Stimulated activated naive B cell treated with anti-CD40 and anti-IgM and Interleukin-4, amounts not matched to agents 10 μg/mL and 1 μg/mL and 100 μg/mL, for 72 hours (primary cell): Measurements from ENCODE around the gene CD7.

Experiments used
- ATAC-seq, 2 donors: fragments of 150-1000 bp; cut with Tn5 transposase; replicated peaks; 2 replicates each; pipeline ENCODE4 v1.10.0; 2021; ENCODE audit warnings: moderate library complexity in 1 of 2
- DNase-seq: peaks from one replicate; pipeline ENCODE4 v3.0.0; 2021
- H3K27ac Mint-ChIP-seq: one replicate; pipeline ENCODE4 v1.8.0; 2022; ENCODE audit warnings: mild to moderate bottlenecking, mixed read lengths
- H3K27me3 Mint-ChIP-seq, 2 donors: one replicate each; pipeline ENCODE4 v1.8.0; 2022; ENCODE audit warnings: mixed read lengths in 2 of 2
- H3K36me3 Mint-ChIP-seq, 2 donors: one replicate each; pipeline ENCODE4 v1.8.0; 2022; ENCODE audit warnings: mixed read lengths in 2 of 2, mild to moderate bottlenecking in 1 of 2
- H3K4me1 Mint-ChIP-seq, 2 donors: one replicate each; pipeline ENCODE4 v1.8.0; 2022; ENCODE audit warnings: mixed read lengths in 2 of 2, mild to moderate bottlenecking in 1 of 2
- H3K4me3 Mint-ChIP-seq, 2 donors: one replicate each; pipeline ENCODE4 v1.8.0; 2022; ENCODE audit warnings: mild to moderate bottlenecking in 2 of 2, mixed read lengths in 2 of 2, moderate library complexity in 1 of 2
- H3K9me3 Mint-ChIP-seq, 2 donors: one replicate each; pipeline ENCODE4 v1.8.0; 2022; ENCODE audit warnings: mixed read lengths in 2 of 2, mild to moderate bottlenecking in 1 of 2

CD7 gene

DNA sequence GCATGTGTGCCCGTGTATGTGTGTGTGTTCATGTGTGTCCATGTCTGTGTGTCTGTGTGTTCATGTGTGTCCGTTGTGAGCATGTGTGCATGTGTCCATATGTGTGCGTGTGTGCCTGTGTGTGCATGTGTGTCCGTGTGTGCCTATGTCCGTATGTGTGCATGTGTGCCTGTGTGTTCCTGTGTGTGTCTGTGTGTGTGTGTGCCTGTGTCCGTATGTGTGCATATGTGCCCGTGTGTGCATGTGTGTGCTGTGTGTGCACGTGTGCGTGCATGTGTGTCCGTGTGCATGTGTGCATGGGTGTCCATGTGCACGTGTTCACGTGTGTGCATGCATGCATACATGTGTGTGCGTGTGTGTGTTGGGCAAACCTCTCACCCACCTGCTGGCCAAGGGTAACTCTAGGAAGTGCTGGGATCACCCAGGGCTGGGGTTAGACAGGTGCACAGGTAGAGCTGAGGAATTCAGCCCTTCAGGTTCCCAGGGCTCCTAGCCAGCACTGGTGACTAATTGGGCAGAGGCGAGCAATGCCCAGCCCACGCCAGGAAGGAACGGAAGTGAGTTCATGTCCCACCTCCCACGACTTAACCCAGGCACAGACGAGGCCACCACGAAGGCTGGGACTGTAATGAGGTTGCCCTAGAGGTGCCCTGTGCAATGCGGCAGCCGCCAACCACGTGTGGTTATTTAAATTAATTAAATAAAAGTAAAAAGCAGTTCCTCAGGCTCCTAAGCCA lies 35.7 kb downstream of the CD7 start:
- ATAC-seq: no peak
- Mint-ChIP-seq H3K27me3 (peaks cover 0 to 6% of the 10 kb centered on the region in 2 donors), H3K4me1 (peaks cover 8 to 11% of the 10 kb centered on the region in 2 donors), H3K36me3 (no peaks in the 10 kb centered on the region), H3K4me3 (no peak overlapping the region), H3K9me3 (no peaks in the 10 kb centered on the region), H3K27ac (no peak overlapping the region)
- no peak for DNase-seq

- ATAC-seq (no peak), DNase-seq (no peak)
- no peaks in the 10 kb centered on the region for H3K36me3 Mint-ChIP-seq
- H3K27me3 Mint-ChIP-seq: peaks cover 0 to 6% of the 10 kb centered on the region in 2 donors
- no peak overlapping the region for H3K27ac Mint-ChIP-seq
- peaks cover 7 to 11% of the 10 kb centered on the region in 2 donors for H3K4me1 Mint-ChIP-seq
- H3K4me3 Mint-ChIP-seq: no peak overlapping the region
- no peaks in the 10 kb centered on the region for H3K9me3 Mint-ChIP-seq
Measured at GRCh38 chr17:82281076-82281475, 36.3 kb downstream of the CD7 start.

GRCh38 chr17:82280537-82280936 lies 36.9 kb downstream of the CD7 start:
- no peak for ATAC-seq
- Mint-ChIP-seq H3K4me3 (no peak overlapping the region), H3K4me1 (peaks cover 7 to 11% of the 10 kb centered on the region in 2 donors), H3K27ac (no peak overlapping the region), H3K36me3 (no peaks in the 10 kb centered on the region), H3K9me3 (no peaks in the 10 kb centered on the region), H3K27me3 (peaks cover 0 to 6% of the 10 kb centered on the region in 2 donors)
- DNase-seq: no peak

DNA sequence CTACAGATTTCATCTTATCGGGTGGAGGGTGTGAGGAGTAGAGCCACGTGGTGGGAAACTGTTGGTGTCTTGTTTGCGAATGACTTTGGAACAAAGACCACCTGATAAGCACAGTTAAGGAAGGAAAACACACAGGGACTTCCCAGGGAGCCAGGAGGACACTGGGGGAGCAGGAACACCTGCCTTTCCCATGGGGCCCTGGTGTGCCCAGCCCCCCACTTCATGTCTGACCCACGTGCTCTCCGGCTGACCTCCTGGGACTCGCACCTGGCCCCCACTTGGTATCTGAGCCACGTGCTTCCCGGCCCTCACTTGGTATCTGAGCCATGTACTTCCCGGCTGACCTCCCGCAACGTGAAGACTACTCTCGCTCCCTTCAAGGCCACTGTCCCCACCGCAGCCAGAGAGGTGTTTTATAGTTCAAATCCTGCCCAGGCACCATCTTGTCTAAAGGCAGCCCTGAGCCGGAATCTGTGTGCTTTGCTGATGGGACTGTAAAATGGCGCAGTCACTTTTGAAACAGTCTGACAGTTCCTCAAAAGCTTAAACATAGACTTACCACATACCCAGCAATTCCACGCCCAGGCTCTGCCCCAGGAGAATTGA lies 38.5 kb downstream of the CD7 start:
- Mint-ChIP-seq H3K9me3 (no peaks in the 10 kb centered on the region), H3K4me1 (peaks cover 12 to 13% of the 10 kb centered on the region in 2 donors), H3K27me3 (peaks cover 0 to 6% of the 10 kb centered on the region in 2 donors), H3K27ac (no peak overlapping the region), H3K4me3 (no peak overlapping the region), H3K36me3 (no peaks in the 10 kb centered on the region)
- ATAC-seq (no peak), DNase-seq (no peak)

DNA sequence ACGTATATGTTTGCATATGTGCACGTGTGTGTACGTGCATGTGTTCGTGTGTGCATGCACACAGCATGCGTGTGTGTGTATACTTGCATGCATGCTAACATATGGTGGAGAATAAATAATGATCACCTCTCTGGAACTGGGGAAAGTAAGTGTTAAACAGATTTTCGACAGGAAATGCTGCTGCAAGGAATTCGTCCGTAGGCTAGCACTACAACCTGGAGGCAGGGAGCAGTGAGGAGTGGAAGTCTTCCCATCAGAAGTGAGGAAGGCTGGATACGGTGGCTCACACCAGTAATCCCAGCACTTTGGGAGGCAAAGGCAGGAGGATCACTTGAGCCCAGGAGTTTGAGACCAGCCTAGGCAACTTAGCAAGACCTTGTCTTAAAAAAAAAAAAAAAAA lies 39.1 kb downstream of the CD7 start:
- Mint-ChIP-seq H3K27ac (no peak overlapping the region), H3K36me3 (peaks cover 0 to 1% of the 10 kb centered on the region in 2 donors), H3K4me1 (peaks cover 10 to 16% of the 10 kb centered on the region in 2 donors), H3K27me3 (peaks cover 0 to 6% of the 10 kb centered on the region in 2 donors), H3K4me3 (no peak overlapping the region), H3K9me3 (no peaks in the 10 kb centered on the region)
- ATAC-seq (no peak), DNase-seq (no peak)

DNA sequence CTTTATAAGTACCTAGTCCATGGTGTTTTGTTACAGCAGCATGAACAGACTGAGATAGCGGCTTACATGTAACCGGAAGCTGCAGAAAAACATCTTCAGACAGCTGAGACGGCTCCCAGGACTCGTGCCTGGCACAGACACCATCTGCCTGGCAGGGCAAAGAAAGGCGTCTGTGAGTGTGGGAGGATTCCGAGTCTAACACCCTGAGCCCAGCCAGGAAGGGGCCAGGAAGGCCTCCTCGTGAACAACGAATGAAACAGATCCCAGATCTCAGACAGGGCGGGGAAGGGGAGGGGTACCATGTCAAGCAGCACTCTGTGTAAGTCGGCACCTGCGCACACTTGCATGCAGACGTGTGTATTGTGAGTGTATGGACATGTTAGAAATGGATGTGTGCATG lies 39.6 kb downstream of the CD7 start:
- Mint-ChIP-seq H3K36me3 (peaks cover 0 to 1% of the 10 kb centered on the region in 2 donors), H3K4me1 (peaks cover 9 to 16% of the 10 kb centered on the region in 2 donors), H3K27me3 (peaks cover 0 to 6% of the 10 kb centered on the region in 2 donors), H3K9me3 (no peaks in the 10 kb centered on the region), H3K27ac (no peak overlapping the region), H3K4me3 (no peak overlapping the region)
- DNase-seq (no peak), ATAC-seq (no peak)

DNA sequence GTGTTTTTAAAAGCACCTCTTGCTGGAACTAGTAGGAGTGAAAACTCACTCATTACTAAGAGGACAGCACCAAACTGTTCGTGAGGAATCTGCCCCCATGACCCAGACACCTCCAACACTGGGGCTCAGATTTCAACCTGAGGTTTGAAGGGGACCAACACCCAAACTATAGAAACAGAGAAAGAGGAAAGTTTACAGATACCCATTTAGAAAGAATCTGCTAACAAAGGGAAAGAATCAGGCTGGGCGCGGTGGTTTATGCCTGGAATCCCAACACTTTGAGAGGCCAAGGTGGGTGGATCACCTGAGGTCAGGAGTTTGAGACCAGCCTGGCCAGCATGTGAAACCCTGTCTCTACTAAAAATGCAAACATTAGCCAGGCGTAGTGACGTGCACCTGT lies 40.5 kb downstream of the CD7 start:
- ATAC-seq: no peak
- peaks cover 13 to 23% of the 10 kb centered on the region in 2 donors for H3K4me1 Mint-ChIP-seq
- H3K27me3 Mint-ChIP-seq: peaks cover 0 to 6% of the 10 kb centered on the region in 2 donors
- no peak overlapping the region for H3K27ac Mint-ChIP-seq
- H3K36me3 Mint-ChIP-seq: peaks cover 6 to 7% of the 10 kb centered on the region in 2 donors
- no peaks in the 10 kb centered on the region for H3K9me3 Mint-ChIP-seq
- DNase-seq: no peak
- H3K4me3 Mint-ChIP-seq: no peak overlapping the region

DNA sequence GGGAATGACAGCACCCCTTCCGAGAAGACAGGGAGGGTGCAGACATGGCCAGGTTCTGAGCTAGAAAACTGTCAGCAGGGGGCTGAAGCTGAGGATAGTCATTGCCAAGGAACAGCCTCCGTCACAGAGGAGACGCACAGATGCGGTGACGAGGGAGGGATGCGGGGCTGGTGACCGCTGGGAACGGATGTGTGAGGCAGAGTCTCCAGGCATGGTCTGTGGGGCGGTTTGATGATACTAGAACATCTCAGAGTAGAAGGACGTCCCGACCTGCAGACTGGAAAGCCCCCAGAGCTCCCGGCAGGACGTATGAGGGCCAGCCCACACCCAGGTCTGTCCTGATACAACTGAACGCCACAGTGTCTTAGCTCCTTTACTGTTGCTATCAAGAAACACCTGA lies 42.1 kb downstream of the CD7 start:
- peaks cover 0 to 3% of the 10 kb centered on the region in 2 donors for H3K27me3 Mint-ChIP-seq
- H3K4me3 Mint-ChIP-seq: no peak overlapping the region
- H3K36me3 Mint-ChIP-seq: peaks cover 6 to 10% of the 10 kb centered on the region in 2 donors
- H3K27ac Mint-ChIP-seq: no peak overlapping the region
- no peak for DNase-seq
- peaks cover 17 to 30% of the 10 kb centered on the region in 2 donors for H3K4me1 Mint-ChIP-seq
- H3K9me3 Mint-ChIP-seq: no peaks in the 10 kb centered on the region
- no peak for ATAC-seq

DNA sequence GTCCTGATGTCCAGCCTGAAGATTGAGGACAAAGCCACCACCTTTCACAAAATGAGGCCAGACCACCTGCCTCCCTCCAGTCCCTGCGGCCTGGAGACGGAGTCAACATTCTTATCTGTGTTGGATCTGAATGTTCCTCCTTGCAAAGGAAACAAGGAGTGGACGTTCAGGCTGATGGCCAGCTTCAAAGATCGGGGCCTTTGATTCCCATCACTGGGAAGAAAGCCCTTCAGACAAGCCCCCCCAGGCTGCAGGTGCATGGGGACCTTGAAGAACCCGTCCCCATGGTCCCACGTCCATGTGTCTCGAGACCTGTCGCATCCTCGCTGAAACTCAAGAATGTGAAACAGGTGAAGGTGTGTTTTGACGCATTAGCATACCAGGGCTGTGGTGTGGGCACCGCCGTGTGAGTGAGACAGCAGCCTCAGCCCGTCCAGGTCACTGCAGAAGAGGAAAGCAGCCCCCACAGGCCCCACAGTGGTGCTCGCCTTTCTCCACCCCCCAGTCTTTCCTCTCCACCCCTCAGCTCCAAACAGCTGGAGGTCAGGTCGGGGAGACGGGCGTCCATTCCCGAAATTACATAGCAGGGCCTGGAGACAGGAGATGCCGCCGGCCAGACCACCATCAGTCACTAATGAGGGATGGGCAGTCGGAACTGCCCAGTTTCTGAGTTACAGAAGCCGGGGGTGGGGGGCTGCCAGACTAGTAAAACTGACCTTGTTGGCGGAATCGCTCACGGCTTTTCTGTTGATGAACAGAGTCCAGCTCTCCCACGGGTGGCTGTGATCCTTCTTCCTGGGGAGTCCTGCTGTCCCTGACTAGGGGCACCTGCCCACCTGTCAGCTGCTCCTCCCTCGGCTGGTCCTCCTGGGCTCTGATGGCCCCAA lies 43.0 kb downstream of the CD7 start:
- Mint-ChIP-seq H3K9me3 (no peaks in the 10 kb centered on the region), H3K4me1 (peaks cover 25 to 39% of the 10 kb centered on the region in 2 donors), H3K27me3 (peaks cover 0 to 3% of the 10 kb centered on the region in 2 donors), H3K27ac (peak overlapping the region; percentile 52), H3K36me3 (peaks cover 14 to 19% of the 10 kb centered on the region in 2 donors), H3K4me3 (peak overlapping the region; percentile 92 to 94)
- ATAC-seq (no peak), DNase-seq (no peak)

GRCh38 chr17:82273327-82274133 lies 43.9 kb downstream of the CD7 start, which contains the start of gene CSNK1D:
CSNK1D (minus strand) TSS chr17:82273700; CDS start chr17:82273381, 319 bp downstream.
- ATAC-seq (peak; percentile 89 to 90), DNase-seq (peak; percentile 85)
- peaks cover 17 to 25% of the 10 kb centered on the region in 2 donors for H3K36me3 Mint-ChIP-seq
- H3K27me3 Mint-ChIP-seq: peaks cover 0 to 3% of the 10 kb centered on the region in 2 donors
- peak within 1 kb of the TSS; percentile 92 to 94 for H3K4me3 Mint-ChIP-seq
- peaks cover 31 to 43% of the 10 kb centered on the region in 2 donors for H3K4me1 Mint-ChIP-seq
- no peaks in the 10 kb centered on the region for H3K9me3 Mint-ChIP-seq
- H3K27ac Mint-ChIP-seq: peak within 1 kb of the TSS; percentile 99

GRCh38 chr17:82272495-82273326 lies 44.7 kb downstream of the CD7 start:
- ATAC-seq (peak; percentile 57 to 67), DNase-seq (peak; percentile 35)
- Mint-ChIP-seq H3K27ac (peak overlapping the region; percentile 99), H3K4me3 (peak overlapping the region; percentile 92 to 94), H3K36me3 (peaks cover 17 to 31% of the 10 kb centered on the region in 2 donors), H3K9me3 (no peaks in the 10 kb centered on the region), H3K4me1 (peaks cover 36 to 51% of the 10 kb centered on the region in 2 donors), H3K27me3 (no peaks in the 10 kb centered on the region)

- Mint-ChIP-seq H3K27ac (no peak overlapping the region), H3K36me3 (peaks cover 22 to 41% of the 10 kb centered on the region in 2 donors), H3K4me1 (peaks cover 41 to 64% of the 10 kb centered on the region in 2 donors), H3K9me3 (no peaks in the 10 kb centered on the region), H3K27me3 (no peaks in the 10 kb centered on the region), H3K4me3 (peak overlapping the region in 1 of 2 donors; percentile 94)
- DNase-seq (no peak), ATAC-seq (no peak)
Measured at GRCh38 chr17:82271401-82271800, 46.0 kb downstream of the CD7 start.

DNA sequence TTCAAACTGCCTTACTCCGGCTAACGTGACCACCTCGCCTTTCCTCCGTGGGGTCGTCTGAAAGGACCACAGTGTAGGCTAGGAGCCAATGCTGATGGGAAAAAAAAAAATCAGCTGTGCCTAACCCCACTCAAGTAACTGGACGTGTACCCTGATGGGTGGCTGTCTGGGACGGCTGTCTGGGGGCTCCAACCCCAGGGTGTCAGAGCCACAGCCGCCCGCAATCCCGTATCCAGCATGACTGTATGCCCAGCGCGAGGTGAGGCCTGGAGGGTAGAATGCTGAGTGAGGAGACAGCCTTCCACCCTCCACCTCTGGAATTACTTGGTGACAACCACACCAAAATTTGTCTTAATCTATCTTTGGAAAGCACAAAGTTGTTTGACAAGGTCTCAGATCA lies 46.8 kb downstream of the CD7 start:
- H3K27ac Mint-ChIP-seq: peak overlapping the region; percentile 60
- H3K27me3 Mint-ChIP-seq: no peaks in the 10 kb centered on the region
- no peak for ATAC-seq
- H3K4me1 Mint-ChIP-seq: peaks cover 43 to 71% of the 10 kb centered on the region in 2 donors
- H3K4me3 Mint-ChIP-seq: peak overlapping the region; percentile 18 to 31
- H3K9me3 Mint-ChIP-seq: no peaks in the 10 kb centered on the region
- peaks cover 23 to 47% of the 10 kb centered on the region in 2 donors for H3K36me3 Mint-ChIP-seq
- DNase-seq: no peak
